HG02840 (cell line): ENCODE measurements around the gene FAM32A.

Experiments
- ATAC-seq: cut with Tn5 transposase; IDR thresholded peaks from one replicate; pipeline ENCODE4 v1.9.1; 2021; ENCODE audit warnings: mild to moderate bottlenecking, moderate library complexity, moderate number of reproducible peaks; ENCODE audit not compliant: unreplicated experiment, low FRiP score

Gene FAM32A

DNA sequence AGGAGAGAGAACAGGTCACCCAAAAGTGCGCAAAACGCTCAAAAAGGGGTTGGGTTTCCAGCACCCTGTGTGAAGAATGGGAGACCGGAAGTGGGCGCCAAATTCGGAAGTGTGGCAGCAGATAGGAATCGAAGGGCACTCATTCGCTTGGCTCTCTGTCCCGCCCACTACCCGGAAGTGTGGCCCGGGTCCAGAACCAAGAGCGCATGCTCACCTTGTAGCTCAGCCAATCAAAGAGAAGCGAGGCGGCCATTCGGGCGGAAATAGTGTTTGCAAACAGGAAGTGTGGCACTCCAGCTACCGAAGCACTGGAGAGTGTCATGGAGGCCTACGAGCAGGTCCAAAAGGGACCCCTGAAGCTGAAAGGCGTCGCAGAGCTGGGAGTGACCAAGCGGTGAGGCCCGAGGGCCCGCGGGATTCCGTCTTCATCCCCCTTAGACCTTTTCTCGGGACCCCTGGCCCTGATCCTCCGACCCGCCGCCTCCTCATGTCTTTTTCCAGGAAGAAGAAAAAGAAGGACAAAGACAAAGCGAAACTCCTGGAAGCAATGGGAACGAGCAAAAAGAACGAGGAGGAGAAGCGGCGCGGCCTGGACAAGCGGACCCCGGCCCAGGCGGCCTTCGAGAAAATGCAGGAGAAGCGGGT lies at the start of gene FAM32A:
TSS of gene FAM32A (plus strand) at position 288 of the 645 bp plus-strand sequence. CDS start at position 321, 33 bp downstream.
- peak; percentile 88 for ATAC-seq

DNA sequence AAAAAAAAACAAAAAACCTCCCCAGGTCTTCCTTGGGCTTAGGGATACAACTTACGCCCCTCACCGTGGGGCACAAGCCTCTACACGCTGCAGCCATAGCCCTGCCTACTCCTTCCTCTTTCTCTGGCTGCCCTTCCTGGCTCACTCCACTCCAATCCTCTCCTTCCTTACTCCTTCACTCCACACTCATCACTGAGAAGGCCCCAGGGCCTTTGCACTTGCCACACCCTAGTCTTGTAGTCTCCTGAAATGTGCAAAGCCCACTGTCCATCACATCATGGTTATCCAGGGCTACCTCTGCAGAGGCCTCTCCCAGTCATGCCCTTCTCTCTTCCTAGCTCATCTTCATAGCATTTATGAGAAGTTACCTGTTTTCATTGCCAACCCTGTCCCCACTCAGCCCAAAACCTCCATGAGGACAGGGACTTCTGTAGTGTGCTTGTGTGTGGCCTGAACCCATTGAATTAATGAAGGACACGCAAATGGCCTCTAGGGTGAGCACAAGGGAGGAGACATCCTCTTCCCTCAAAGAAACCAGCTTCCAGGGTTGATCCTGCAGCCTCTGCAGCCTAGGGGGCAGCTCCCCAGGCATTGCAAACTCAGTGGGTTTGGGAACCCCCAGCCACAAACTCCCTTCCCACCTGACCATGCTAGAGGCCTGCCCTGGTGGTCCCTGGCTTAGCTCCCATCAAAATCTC lies 49.6 kb upstream of the FAM32A start:
- ATAC-seq: no peak

DNA sequence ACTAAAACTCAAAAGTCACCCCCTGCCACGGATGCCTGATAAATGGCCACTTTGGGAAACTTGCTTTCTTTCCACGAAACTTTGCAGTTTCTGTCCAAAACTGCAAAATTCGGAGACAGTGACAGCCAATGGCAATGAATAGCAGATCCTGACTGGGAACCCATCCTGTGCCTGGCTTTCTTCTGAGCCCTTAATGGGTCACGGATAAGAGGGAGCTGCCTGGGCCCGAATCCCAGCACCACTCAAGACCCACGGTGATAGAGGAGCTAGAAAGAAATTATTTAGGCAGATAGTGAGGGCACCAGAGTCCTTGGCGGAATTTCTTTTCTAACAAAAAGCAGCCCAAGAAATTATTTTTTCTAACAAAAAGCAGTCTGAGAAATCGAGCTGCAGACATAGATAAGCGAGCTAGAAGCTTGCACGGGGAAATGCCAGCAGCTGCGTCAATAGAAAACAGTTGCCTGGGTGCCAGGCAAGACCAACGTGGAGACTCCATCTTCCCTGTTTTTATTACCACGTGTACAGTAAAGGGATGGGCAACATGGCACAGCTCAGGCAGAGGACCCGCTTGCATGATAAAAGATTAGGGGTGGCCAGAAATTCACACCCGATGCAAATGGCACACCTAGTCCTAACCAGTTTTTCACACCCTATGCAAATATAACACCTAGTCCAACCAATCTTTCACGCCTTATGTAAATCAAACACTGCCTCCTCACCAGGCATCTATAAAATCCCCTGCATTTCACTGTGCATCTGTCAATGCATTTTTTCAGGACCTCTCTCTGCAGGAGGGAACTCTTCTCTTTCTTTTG lies 48.8 kb upstream of the FAM32A start:
- ATAC-seq: no peak

DNA sequence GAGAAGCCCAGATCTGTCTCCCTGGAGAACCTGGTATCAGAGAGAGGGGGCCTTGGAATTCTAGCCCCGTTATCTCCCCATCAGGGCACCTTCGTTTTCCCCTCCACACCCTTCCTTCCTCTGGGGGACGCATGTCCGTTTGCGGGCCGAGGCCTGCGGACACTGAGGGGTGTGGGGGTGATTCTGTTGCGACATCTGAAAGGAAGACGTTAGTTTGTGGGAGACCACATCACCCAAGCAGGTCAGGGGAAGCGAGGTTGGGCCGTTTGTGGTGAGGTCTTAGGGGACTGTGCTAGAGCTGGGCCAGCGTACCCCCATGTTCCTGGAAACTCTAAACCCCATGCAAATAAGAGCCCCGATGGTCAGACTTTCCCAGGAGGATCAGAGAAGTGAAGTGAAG lies 45.5 kb upstream of the FAM32A start:
- no peak for ATAC-seq

DNA sequence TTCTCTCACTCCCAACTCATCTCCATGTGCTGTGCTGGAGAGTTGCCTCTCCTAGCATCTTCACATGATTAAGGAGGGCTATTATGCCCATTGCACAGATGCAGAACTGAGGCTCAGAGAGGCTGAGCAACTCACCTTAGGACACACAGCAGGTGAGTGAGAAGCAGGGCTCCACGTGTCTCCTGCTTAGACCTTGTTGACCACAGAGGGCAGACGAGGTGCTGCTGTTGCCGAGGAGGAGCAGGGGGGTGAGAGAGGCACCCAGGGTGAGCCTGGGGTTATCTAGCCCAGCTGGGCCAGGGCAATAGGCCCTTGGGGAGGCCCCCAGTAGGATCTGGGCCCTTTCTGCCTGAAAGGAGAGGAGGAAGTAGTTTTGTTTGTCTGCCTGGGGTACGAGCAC lies 44.2 kb upstream of the FAM32A start:
- ATAC-seq: no peak

DNA sequence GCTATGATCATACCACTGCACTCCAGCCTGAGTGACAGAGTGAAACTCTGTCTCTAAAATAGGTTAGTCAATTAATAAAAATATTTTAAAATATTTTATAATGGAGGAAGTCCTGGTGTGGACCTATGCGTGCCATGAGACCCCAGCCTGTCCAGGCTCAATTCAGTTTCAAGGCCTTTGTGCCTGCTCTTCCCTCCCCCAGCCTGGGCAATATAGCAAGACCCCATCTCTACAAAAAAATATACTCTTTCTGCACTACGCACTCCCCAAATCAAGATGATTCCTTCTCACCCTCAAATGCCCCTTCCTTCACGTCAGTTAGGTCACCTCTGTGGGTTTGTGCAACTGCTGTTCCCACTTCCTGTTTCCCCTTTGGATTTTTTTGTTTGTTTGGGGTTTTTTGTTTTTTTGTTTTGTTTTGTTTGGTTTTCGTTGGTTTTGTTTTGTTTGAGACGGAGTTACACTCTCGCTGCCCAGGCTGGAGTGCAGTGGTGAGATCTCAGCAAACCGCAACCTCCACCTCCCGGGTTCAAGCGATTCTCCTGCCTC lies 43.1 kb upstream of the FAM32A start:
- ATAC-seq: no peak

DNA sequence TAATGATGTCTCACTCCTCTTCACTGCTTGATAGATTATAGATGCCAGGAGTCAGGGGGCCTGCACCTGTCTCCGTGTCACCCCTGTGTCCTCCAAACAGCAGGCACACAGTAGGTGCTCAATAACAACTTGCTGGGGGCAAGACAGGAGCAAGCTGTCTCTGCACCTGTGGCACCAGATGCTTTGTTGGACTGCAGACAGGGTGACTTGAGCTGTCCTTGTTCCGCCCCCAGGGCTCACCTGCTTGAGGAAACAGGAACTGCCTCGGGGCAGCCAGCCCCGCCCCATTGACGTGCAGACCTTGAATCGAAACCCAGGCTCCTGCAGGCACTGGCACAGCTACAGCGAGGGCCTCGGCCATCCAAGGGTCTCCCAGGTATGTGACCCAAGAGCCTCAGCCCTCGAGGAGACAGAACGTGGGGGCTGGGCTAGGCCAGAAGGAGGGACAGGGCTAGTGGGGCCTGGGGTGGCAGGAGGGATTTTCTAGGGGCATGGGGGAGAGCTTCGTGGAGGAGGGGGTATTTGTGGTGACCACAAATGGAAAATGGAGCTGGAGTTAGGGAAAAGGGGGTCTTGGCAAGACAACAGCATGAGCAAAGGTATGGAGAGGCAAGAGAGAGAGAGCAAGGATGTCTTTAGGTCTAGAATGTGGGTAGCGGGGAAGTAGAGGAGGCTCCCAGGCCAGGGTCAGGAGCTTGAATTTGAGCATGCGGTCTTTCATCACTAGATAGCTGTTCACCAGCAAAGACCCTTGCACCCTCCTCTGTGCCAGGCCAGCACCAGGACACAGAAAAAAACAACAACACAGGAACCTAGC lies 41.6 kb upstream of the FAM32A start, which contains the start of gene HSH2D:
TSS of gene HSH2D (plus strand) at position 287 of the 817 bp plus-strand sequence. CDS start 5,066 bp downstream, outside the sequence.
- peak; percentile 51 for ATAC-seq

DNA sequence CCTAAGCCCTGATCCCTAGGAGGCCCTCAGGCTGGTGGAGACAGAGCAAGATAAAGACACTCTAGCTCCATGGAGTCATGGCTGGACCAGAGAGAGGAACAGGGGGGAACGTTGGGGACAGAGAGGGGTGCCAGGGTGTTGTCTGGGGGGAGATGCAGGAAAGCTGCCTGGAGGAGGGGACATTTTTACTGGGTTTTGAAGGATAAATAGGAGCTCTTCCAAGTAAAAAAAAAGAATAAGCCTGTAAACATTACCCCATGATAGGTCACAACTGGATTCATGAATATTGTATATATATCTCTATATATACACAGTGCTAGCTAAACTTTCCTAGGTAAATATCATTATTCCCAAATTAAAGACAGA lies 41.0 kb upstream of the FAM32A start:
- no peak for ATAC-seq

DNA sequence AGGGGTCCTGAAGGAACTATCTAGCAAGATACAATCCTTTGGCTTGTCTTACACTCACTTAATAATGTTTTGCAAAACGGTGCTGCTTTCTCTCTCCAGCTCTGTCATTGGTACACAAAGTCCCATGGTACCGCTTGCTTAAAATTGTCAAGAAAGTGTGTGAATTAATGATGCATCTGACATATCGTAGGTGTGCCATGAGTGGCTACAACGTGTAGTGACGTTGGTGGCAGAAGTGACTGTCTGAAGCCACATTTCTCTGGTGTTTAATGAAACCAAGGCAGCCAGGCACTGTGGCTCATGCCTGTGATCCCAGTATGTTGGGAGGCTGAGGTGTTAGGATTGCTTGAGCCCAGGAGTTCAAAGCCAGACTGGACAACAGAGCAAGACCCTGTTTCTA lies 39.1 kb upstream of the FAM32A start:
- no peak for ATAC-seq

DNA sequence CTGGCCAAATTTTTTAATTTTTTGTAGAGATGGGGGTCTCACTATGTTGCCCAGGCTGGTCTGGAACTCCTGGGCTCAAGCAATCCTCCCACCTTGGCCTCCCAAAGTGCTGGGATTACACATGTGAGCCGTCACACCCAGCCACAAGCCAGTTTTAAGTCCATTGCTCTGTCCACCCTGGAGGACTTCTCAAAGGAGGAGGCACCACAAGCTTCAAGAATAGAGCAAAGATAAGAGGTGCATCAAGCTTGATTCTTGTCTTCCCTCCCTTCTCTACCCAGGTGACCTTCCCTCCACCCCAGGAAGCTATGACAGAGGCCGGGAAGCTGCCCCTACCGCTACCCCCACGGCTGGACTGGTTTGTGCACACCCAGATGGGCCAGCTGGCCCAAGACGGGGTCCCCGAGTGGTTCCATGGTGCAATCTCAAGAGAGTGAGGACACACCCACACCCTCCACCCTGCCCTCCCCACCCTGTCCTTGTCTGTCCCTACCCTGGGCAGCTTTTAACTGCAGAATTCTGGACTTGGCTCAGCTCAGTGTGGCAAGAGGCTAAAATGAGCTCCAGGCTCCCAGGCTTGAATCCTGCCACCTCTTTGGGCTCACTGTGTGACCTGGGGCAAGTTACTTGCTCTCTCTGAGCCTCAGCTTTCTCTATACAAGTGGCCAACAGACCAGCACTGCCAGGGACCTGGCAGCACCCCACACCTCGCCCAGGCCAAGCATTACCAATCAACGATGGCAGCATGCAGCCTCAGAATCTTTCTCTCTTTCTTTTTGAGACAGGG lies 36.6 kb upstream of the FAM32A start:
- ATAC-seq: no peak

DNA sequence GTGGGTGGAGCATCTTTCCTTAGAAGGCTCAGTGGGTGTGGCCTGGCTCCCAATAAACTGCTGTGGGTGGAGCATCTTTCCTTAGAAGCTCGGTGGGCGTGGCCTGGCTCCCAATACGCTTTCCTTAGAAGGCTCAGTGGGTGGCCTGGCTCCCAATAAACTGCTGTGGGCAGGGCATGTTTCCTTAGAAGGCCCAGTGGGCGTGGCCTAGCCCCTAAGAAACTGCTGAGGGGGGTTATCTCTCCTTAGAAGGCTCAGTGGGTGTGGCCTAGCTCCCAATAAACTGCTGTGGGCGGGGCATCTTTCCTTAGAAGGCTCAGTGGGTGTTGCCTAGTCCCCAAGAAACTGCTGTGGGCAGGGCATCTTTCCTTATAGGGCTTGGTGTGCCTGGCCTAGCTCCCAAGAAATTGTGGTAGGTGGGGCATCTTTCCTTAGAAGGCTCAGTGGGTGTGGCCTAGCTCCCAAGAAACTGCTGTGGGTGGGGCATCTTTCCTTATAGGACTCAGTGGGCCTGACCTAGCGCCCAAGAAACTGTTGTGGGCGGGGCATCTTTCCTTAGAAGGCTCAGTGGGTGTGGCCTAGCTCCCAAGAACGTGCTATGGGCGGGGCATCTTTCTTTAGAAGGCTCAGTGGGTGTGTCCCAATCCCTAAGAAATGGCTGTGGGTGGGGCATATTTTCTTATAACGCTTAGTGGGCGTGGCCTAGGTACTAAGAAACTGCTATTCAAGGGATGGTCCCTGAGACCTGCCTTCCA lies 31.5 kb upstream of the FAM32A start:
- no peak for ATAC-seq

DNA sequence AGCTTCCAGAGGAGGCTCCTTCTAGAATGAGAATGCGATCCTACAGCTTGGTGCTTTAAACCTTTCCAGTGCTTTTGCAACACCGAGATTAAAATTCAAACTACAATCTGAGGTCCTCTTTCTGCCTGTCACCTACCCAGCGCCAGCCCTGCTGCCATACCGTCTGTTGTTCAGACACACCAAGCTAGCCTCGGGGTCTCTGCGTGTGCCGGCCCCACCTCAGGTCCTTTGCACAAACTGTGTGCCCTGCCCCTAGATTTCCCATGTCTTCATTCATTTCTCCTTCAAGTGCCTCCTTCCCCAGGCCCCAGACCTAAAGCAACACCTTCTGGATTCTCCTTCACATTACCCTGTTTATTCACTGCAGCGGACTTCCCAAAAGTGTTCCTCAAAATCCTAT lies 30.7 kb upstream of the FAM32A start:
- no peak for ATAC-seq

DNA sequence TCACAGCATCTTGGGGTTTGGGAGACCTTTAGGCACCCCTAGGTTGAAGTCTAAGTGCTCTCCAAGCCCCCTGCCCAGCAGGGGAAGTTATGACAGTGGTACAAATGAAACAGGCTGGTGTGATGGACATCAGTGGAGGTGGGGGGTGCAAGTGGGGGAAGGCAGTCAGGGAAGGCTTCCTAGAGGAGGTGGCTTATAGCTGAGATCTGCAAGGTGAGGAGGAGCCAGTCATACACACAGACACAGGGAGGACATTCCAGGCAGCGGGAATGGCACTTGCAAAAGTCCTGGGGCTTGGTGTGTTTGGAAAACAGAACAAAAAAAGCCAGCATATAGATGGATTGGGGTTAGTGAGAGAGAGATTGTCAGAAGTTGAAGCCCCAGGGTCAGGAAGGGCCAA lies 30.1 kb upstream of the FAM32A start:
- no peak for ATAC-seq

DNA sequence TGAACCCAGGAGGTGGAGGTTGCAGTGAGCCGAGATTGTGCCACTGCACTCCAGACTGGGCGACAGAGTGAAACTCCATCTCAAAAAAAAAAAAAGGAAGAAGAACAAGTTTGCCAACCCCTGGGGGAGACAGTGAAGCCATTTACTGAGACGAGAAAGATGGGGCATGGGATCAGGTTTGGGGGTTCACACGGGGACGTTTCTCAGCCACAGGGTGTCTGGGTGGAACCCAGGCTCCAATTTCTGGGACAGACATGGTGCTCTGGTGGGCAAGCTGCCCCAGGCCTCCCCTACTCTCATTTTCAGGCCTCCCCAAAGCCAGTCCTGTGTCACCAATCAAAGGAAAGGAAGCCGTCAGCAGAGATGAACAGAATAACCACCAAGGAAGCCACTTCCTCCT lies 28.3 kb upstream of the FAM32A start:
- no peak for ATAC-seq

DNA sequence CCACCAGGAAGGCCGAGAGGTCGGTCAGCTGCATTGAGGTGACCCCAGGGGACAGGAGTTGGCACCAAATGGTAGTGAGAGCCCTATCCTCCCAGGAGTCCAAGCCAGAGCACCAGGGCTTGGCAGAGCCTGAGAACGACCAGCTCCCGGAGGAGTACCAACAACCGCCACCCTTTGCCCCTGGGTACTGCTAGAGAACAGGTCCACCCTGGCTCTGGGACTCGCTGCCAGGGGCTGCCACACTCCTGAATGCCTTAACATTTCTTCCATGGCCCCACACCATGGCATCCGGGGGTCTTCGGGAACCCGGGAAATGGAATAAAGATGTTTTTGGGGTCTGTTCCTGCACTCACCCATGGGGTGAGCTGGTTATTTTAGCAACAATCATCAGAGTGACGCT lies 27.6 kb upstream of the FAM32A start:
- ATAC-seq: no peak

DNA sequence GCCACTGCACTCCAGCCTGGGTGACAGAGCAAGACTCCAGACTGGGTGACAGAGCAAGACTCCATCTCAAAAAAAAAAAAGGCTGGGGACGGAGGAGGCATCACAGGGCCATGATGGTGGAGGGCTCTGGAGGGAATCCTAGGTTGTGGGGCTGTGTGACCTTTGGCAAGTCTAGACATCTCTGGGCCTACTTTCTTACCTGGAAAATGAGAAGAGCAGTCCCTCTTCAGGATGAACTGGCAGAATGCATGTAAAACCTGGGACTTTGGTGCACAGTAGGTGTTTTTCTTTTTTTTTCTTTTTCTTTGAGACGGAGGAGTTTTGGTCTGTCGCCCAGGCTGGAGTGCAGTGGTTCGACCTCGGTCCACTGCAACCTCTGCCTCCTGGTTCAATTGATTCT lies 25.6 kb upstream of the FAM32A start:
- no peak for ATAC-seq

DNA sequence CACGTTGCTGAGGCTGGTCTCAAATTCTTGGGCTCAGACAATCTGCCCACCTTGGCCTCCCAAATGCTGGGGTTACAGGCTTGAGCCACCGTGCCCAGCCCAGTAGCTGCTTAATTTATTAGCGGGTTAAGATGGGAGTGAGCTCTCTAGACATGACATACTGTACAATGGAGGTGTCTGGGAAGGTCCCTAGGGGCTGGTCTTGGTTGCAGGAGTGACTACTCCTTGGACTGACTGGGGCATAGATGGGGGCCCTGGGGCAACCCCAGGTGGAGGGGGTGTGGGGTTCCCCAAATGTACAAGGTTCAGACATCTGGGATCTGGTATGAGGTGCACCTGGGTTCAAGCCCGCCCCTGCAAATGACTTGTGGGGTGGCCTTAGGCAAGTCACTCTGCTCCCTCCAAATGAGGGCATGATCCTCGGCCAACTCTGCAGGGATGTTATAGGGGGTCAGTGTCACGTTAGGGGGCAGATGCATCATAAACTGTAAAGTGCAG lies 24.7 kb upstream of the FAM32A start:
- ATAC-seq: no peak

DNA sequence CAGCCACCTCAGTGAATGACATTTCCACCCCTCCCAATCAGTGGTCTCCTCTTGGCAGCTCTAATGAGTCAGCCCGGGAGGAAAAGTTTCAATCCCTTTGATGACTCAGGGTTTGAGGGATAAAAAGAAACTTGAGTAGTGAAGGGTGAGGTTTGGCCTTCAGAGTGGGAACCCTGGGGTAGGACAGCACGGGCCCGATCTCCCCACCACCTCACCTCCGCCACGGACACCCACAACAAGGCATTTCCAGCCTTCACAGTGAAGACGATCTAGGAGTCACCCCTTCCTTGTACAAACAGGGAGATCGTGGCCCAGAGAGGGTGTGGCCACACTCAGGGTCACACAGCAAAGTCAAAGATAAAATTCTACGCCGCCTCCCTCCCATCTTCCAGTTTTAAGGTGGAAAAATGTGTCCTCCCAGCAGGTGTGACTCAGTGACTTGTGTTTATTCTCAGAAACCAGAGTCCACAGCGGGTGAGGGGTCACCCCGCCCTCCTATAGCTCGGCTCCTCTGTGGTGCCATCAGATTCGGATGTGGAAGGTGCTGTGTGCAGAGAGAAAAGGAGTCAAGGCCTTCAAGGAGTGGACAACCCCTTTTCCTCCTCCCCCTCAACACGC lies 24.2 kb upstream of the FAM32A start:
- ATAC-seq: no peak
